ENCODE measurements around the gene ZNF423.
A peak's percentile ranks its signal among the peaks of the same experiment; 100 is the strongest.

The ZNF423 gene

DNA sequence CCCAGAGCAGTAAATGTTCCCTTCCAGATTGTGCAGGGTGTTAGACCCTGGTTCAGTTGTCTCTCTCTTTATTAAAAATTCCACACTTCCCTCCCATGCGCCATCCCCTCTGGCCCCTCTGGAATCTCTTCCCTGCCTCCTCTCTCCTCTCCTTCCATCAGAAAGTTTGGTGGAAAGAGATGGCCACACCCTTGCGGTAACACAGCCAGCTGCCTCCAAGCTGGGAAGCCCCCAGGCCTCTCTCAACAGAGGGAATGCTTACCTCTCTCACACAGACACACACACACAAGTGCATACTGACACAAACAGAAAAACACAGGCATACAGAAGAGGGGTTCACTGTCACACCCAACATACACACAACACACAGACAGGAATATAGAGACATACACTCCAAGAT is 261.8 kb downstream of the ZNF423 start:
- DNase-seq = no peak

DNA sequence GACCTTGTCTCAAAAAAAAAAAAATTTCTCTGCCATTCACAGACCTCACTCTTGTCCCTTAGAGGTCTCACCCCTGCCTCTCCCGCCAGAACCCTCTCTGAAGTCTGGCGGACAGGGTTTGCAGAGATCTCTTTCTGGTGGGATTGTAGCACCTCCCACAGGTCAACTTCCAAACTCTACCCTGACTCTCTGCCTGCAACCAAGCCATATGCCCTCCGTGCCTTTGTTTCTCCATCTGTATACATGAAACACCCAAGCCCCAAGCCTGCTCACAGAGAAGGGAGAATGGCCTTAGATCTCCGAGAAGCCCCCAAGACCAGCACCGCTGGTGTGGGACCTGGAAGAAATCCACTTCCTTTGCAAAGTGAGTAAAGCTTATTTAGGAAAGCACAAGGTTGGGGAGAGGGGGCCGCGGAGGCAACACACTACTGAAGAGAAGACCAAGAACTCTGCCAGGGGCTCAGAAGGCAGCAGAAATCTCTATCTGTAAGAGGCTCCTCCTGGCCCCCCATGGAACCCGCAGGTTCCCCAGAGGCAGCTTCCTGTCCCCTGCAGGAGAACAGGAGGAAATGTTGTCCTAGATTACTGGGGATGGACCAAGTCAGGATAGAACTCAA is 262.4 kb downstream of the ZNF423 start:
- no peak for DNase-seq

DNA sequence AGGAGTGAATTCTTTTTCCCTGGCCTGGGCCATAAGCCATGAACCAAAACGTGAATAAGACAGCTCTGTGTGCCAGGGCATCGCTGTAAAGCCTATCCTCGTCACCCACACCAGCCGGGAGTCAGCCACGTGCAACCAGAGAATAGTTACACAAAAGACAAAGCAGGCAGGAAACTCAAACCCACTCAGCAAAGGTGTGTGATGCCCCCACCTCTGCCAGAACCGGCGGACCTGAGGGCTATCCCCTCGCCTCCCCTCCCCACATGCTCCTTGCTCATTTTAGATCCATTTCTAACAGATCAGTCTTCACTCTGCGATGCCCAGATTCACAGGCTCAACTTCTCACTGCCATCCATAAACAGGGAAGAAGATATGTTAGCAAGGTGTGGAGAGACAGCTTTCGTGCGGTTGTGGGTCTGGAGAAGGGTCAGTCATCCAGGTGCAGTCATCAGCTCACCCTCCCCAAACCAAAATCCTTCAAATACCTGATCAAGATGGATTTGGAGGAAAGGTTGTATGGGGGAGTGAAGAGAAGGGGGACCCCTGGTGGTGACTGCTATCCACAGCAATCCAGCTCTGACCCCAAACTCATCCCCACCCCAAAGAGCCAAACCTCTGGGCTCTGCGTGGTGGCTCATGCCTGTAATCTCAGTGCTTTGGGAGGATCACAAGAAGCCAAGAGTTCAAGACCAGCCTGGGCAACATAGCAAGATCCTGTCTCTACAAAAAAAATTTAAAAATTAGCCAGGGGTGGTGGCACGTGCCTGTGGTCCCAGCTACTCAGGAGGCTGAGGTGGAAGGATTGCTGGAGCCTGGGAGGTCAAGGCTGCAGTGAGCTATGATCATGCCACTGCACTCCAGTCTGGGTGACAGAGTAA is 263.1 kb downstream of the ZNF423 start:
- DNase-seq = peak; percentile 26

DNA sequence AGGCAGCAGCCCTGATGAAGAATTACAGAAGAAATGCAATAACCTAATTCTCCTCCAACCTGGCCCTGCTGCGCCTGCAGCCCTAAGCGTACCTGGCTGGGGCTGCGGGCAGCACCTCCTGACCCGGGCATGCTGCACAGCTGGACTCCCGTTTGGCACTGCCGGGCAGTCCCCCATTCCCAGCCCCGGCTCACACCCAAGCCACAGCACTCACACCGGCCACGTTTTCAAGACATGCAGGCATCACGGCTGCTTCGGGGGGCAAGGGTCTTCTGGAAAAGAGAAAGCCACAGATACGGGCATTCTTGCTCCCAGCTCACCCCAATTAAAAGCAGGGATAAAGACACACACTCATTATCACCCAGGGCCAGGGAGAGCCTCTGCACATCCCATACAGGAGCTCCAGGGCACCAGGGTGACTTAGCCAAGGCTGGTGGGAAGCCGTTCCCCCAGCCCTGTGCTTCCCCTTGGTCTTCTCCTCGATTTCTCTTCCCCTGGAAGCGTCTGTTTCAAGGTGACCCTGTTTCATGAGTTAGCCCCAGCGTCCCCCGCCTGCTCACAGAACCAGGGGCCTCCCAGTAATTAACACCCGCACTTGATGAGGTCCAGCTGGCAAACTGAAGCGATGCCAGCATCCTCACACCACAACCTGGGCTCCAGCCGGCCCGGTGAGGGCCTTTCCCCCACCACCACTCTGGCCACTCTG is 265.6 kb downstream of the ZNF423 start:
- DNase-seq = no peak

DNA sequence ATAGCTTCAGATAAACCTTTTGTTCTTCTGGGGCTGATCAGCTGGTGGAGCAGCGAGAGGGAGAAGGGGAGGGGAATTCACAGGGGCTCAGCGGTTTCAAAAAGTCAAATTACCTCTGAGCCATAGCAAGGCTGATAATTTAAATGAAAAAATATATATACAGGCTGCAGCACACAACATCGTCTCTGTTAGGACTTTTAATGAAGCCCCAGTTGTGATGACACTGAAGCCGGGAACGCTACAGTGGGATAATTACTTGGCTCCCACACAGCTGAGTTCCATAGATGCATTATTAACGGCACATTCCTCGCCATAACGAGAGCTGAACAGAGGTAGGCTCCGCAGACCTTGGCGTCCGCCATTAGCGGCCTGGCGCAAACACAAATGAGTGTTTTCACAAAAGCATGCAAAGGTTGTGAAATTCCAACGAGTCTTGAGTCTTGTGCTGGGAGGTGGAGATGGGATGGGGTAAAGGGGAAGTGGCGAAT is 266.3 kb downstream of the ZNF423 start:
- DNase-seq = no peak

GRCh38 chr16:49588729-49589384 is 267.1 kb downstream of the ZNF423 start:
- DNase-seq = no peak

DNA sequence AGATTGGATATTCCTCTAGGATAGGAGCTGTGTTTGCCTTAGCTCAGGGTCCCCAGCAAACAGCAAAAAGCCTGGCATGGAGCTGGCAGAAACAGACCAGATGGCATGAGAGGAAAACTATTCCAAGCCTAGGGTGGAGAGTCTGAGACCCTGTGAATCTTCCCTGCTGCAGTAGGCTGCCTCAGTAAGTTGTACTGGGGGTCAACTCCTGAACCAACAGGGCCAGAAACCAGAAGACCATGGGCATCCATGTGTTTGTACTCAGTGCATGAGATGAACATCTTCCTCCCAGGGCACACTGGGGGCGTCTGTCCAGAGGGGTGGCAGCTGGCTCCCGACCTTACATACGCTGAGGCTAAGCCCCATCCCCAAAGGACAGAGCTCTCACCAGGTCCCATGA is 267.9 kb downstream of the ZNF423 start:
- no peak for DNase-seq

GRCh38 chr16:49587511-49587910 is 268.4 kb downstream of the ZNF423 start:
- no peak for DNase-seq

DNA sequence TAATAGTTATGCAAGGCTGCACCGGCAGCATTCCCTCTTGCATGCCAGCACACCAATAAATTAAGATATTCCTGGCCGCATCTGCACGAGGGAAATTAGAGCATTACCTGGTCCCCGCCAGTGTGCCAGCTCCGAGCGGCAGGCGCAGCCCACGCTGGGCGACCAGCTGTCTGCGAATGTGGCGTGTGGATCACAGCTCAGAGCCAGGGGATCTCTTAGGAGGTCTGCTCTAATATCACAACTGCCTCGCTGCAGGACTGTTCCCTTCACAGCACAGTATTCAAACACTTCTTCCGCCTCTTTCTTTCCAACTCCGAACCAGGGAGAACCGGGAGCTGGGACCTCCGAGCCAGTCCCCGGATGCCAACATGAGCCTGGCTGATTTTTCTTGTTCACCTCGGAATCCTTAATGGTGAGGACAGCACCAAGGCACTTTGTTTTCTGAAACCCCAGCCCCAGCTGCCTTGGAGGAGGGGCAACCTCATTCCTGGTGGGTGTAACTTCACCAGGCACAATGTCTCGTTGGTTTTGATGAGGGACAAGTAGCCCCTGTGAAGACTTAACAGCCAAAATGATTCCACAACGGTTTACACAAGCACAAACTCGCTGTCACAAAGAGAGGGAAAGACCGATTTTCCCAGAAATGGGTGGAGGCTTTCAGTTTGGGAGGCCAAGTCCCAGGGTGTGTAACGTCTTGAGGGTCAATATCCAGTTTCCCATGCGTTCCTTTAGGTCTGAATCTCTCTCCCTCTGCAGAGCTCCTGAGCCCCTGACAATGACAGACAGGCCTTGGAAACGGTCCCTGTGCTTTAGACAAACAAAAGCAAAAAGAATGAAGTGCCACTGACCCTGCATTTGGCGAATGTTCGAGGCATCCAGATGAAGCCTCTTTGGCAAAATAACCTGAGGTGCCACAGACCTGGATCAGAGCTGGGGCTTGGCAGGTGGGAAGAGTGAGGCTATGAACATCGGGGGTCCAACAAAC is 269.2 kb downstream of the ZNF423 start:
- no peak for DNase-seq

DNA sequence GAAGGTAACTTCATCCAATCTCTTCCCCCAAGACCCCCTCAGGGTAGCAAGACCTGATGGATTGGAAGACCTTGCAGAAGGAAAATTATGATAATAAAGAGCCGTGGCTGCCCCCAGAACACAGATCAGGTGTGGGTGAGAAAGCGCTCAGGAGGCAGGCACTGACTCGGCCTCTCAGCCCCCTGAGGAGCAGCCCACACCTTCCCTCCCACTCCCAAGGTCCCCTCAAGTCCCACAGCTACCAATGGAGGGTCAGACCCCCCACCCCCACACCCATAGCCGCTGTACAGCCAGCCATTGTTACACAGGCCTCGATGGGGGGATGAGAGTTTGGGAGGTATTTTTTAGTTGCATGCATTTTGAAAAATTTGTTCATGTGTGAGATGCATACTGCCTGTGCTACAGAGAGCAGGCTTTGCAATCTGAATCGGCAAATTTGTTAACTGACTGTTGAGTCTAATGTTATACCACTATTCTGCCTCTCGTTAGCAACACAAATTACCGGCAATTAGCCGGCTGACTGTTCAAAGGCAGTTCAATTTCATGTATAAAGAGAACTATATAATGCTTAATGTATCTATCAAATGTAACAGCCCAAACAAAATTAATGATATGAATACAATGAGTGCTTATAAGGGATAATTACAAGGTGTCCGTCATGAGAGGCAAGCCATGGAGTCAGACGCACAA is 270.6 kb downstream of the ZNF423 start:
- DNase-seq = no peak

DNA sequence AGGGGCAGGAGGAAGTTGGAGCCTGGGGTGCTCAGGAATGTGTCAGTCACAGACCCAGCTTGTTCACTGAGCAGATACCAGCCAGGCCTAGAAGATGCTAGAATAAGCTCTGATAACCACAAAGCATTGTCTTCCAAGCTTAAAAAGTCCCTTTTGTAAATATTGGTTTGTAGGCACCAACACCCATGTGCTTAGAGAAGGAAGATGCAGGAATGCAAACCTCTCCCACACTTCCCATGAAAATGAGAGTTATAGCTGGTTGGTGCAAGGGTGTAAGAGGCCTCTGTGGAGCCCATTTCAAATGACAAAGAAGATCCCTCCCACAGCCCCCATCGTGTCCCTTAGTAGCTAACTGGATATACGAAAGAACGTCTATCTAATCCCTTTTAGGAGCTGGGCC is 272.0 kb downstream of the ZNF423 start:
- no peak for DNase-seq

- DNase-seq = no peak
Observed at GRCh38 chr16:49581630-49582298, 274.1 kb downstream of the ZNF423 start.

GRCh38 chr16:49580751-49581303 is 275.1 kb downstream of the ZNF423 start:
- no peak for DNase-seq

- no peak for DNase-seq
Observed at GRCh38 chr16:49578435-49579024, 277.4 kb downstream of the ZNF423 start.

DNA sequence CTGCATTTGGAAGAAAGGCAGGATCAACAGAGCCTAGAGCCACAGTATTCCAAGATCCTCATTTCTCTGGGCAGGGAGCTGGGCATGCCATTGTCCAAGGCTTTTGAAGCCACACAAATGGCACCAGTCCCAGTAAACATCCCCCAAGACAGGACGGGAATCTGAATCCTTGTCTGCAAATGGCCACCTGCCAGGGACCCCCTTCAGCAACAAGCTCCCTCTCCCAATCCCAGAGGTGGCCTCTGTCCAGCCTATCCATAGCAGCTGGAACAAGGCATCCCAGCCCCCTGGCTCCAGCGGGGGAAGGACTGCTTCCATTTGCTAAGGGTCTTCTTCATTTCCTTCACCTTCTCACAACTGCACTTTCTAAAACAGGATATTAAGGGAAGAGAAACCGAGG is 277.9 kb downstream of the ZNF423 start:
- no peak for DNase-seq

DNA sequence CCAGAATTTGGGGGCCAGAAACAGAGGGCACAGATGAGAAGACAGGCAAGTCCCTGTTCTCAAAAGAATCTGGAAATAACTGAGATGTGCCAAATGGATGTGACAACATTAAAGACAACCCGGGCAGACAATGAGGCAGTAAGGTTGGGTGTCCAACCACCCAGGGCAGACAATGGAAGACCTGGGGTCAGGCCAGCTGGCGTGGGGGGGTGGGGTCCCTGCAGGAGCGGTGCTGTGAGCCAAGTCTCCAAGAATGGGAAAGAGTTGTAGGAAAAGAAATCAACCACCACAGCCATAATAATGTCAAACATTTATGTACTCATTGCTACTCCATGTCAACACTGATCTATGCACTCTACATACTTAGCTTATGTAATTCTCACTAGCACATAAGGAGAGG is 279.0 kb downstream of the ZNF423 start:
- DNase-seq = no peak

DNA sequence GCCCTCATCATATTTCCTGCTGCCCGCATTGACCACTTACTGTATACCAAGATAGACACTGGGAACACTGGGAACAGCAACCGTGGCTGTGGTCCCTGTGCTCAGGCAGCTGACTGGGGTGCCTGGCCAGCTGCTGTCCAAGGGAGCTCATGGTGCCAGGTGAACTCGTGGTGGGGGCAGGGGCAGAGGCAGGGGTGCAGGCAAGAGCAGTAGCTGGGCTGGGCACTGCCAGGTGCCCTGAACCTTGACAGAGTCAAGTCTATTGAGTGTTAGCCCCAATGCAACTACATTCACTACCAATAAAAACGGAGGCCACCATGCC is 279.8 kb downstream of the ZNF423 start:
- no peak for DNase-seq

DNA sequence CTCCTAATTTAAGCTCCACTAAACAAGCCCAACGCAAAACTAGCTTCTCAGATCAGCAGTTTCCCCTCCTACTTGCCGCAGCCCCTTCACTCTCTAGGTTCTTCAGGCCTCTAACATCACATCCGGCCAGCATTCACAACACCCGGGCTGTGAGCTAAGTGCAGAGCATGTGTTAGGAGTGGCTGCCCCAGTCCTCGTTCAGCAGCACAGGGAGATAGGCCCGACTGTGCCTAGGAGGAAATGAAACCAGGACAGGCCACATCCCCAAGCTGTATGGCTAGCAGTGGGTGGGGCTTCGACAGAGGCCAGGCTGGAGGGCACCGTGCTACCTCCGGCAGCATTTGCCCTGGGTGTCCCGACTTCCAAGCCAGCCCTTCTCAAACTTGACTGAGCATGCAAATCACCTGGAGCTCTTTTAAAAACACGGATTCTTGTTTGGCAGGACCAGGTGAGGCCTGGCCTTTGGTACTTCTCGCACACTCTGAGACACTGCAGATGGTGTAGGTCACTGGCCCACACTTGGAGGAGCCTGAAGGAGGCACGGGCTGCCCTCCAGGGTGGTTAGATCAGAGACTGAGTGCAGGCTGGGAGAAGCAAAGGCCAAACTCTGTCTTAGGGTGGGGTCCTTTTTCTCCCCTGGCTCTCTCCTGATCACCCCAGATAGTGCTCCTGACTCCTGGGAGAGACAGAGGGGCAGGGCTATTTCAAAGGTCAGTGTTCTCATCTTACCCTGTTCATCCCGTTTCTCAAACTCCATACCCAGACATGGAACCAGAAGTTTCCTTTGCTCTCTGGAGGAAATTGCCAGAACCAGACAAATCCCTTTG is 280.4 kb downstream of the ZNF423 start:
- peak; percentile 11 for DNase-seq

DNA sequence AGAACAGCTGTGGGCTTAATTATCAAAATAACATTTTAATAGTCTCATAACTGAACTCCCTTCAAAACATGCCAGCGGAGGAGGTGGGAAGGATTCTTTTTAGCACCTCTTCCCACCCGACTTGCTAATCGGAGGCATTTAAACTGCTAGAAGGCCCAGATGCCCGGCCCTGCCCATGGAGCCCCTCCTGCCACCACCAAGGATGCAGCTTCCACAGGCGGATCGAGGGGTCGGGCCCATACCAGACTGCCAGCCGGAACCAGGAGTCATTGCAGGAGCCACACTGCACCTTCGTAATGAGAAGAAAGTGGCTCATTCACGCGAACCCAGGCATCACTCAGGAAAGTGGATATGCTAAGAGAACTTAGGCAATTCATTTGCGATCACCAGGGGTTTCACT is 281.1 kb downstream of the ZNF423 start:
- no peak for DNase-seq
